Stimulated activated CD4-positive, alpha-beta T cell treated with anti-CD3 and anti-CD28 coated beads, Interleukin-1b, Interleukin-23, amount 100 ng/mL, for 48 hours (primary cell): ENCODE measurements around the gene TSPEAR.
"Not testable (repeated sequence)": the region's sequence is repeated elsewhere in the genome, so short reads cannot be mapped to it uniquely, and the experiment has no call there.

Experiments used
- DNase-seq: peaks from one replicate; pipeline ENCODE4 v3.0.0-alpha.2; 2020

TSPEAR gene

GRCh38 chr21:44600118-44600978 lies 111.0 kb downstream of the TSPEAR start, which contains the start of gene KRTAP10-7:
TSS of gene KRTAP10-7 (plus strand) at chr21:44600597. CDS start at chr21:44600622, 25 bp downstream.
- not testable (repeated sequence) for DNase-seq

GRCh38 chr21:44599264-44600029 lies 111.9 kb downstream of the TSPEAR start:
- DNase-seq = no peak

GRCh38 chr21:44598061-44598460 lies 113.3 kb downstream of the TSPEAR start:
- no peak for DNase-seq

GRCh38 chr21:44596068-44596725 lies 115.2 kb downstream of the TSPEAR start:
- no peak for DNase-seq

- no peak for DNase-seq
Observed at GRCh38 chr21:44595524-44595923, 115.8 kb downstream of the TSPEAR start.

- no peak for DNase-seq
Observed at GRCh38 chr21:44594406-44594916, 116.9 kb downstream of the TSPEAR start.

- DNase-seq = no peak
Observed at GRCh38 chr21:44593598-44594405, 117.6 kb downstream of the TSPEAR start.

- no peak for DNase-seq
Observed at GRCh38 chr21:44592446-44593311, 118.7 kb downstream of the TSPEAR start, which contains the start of gene KRTAP10-6. TSS of gene KRTAP10-6 (minus strand) at chr21:44592505. CDS start at chr21:44592484, 21 bp downstream.

GRCh38 chr21:44591801-44592130 lies 119.6 kb downstream of the TSPEAR start:
- DNase-seq = not testable (repeated sequence)

- DNase-seq = not testable (repeated sequence)
Observed at GRCh38 chr21:44590897-44591800, 120.2 kb downstream of the TSPEAR start.

- no peak for DNase-seq
Observed at GRCh38 chr21:44590311-44590721, 121.1 kb downstream of the TSPEAR start.

- no peak for DNase-seq
Observed at GRCh38 chr21:44589586-44590305, 121.6 kb downstream of the TSPEAR start.

GRCh38 chr21:44589094-44589493 lies 122.3 kb downstream of the TSPEAR start:
- no peak for DNase-seq

- no peak for DNase-seq
Observed at GRCh38 chr21:44585892-44586291, 125.5 kb downstream of the TSPEAR start.

- DNase-seq = peak; percentile 45
Observed at GRCh38 chr21:44583800-44584147, 127.6 kb downstream of the TSPEAR start.

GRCh38 chr21:44583089-44583799 lies 128.1 kb downstream of the TSPEAR start:
- DNase-seq = no peak

GRCh38 chr21:44582055-44582454 lies 129.3 kb downstream of the TSPEAR start:
- no peak for DNase-seq

GRCh38 chr21:44581158-44581557 lies 130.2 kb downstream of the TSPEAR start:
- no peak for DNase-seq
